CD4-positive, alpha-beta T cell (primary cell): ENCODE data around the gene NBEAL2. TPM values are rescaled to one million over a fixed set of nuclear protein-coding genes. Genes with fewer than 3 reads are reported as not detected.

Source experiments
- ATAC-seq: fragments of 200-7000 bp; cut with Tn5 transposase; one replicate; pipeline ENCODE4 v1.10.0; 2022; ENCODE audit warnings: mild to moderate bottlenecking; ENCODE audit not compliant: poor library complexity
- CTCF ChIA-PET: fragments of 350-600 bp; sonication (Branson Sonifier 250); formaldehyde crosslinking; loops from one replicate; lab custom pipeline; 2021; ENCODE audit warnings: antibody characterized with exemption, inconsistent platforms; lab: Charles Lee
- POLR2A ChIA-PET: fragments of 350-600 bp; sonication (Branson Sonifier 250); formaldehyde crosslinking; loops from one replicate; lab custom pipeline; 2021; ENCODE audit warnings: antibody characterized with exemption, inconsistent platforms; lab: Charles Lee
- DNase-seq, 14 experiments: peaks; one replicate each; pipeline ENCODE4 v3.0.0-alpha.2; 2013 to 2020; ENCODE audit warnings: mixed read lengths in 2 of 14
- H3K27ac ChIP-seq, 2 donors: one replicate each; pipeline versions ENCODE4 v1.5.1 to v1.7.0; 2013; ENCODE audit warnings: low read length in 2 of 2, low read depth in 1 of 2, mild to moderate bottlenecking in 1 of 2
- H3K27me3 ChIP-seq, 2 experiments: 1 replicate in 1 of 2; 2 replicates in 1 of 2; pipeline versions ENCODE4 v1.6.1 to v1.7.0; 2013; ENCODE audit warnings: low read length in 2 of 2, control low read depth in 1 of 2, mild to moderate bottlenecking in 1 of 2, moderate library complexity in 1 of 2; ENCODE audit not compliant: insufficient read depth in 2 of 2, control insufficient read depth in 1 of 2
- H3K36me3 ChIP-seq: one replicate; pipeline ENCODE4 v1.6.1; 2013; ENCODE audit warnings: low read length, control low read depth; ENCODE audit not compliant: insufficient read depth
- H3K4me1 ChIP-seq: one replicate; pipeline ENCODE4 v1.6.1; 2013; ENCODE audit warnings: low read length, control low read depth; ENCODE audit not compliant: insufficient read depth
- H3K4me3 ChIP-seq: one replicate; pipeline ENCODE4 v1.5.1; 2013; ENCODE audit warnings: mild to moderate bottlenecking, low read length, moderate library complexity
- H3K9me3 ChIP-seq, 2 experiments: 1 replicate in 1 of 2; 2 replicates in 1 of 2; pipeline versions ENCODE4 v1.6.1 to v1.7.0; 2013; ENCODE audit warnings: low read length in 2 of 2, mild to moderate bottlenecking in 2 of 2, control low read depth in 1 of 2, moderate library complexity in 1 of 2; ENCODE audit not compliant: control insufficient read depth in 1 of 2, insufficient read depth in 1 of 2
- H3K27ac Mint-ChIP-seq: one replicate; pipeline ENCODE4 v1.8.0; 2020; ENCODE audit warnings: mixed read lengths
- H3K27me3 Mint-ChIP-seq: one replicate; pipeline ENCODE4 v1.8.0; 2021; ENCODE audit warnings: mixed read lengths
- H3K36me3 Mint-ChIP-seq: one replicate; pipeline ENCODE4 v1.8.0; 2021; ENCODE audit warnings: low read depth, mixed read lengths
- H3K4me1 Mint-ChIP-seq: one replicate; pipeline ENCODE4 v1.8.0; 2021; ENCODE audit warnings: low read depth, mixed read lengths
- H3K4me3 Mint-ChIP-seq: one replicate; pipeline ENCODE4 v1.8.0; 2020; ENCODE audit warnings: mild to moderate bottlenecking, mixed read lengths
- H3K9me3 Mint-ChIP-seq: one replicate; pipeline ENCODE4 v1.8.0; 2020; ENCODE audit warnings: mixed read lengths
- intact Hi-C, 2 experiments: fragments of 100-400 bp; cut with DNase I in 1 of 2; cut with micrococcal nuclease in 1 of 2; formaldehyde crosslinking; loops; one replicate each; pipeline versions ENCODE4 v1.15.1 to v1.9.0; 2023 to 2025; cut with DNase I, micrococcal nuclease
- total RNA-seq, 174 experiments: library from RNA in 2 of 174; stranded (reverse) in 2 of 174; gene quantifications; one replicate each; pipeline ENCODE4 v1.2.3 and lab custom pipeline; 2021 to 2026
- TF ChIP-seq, protein P1 (sequence below): fragments of 200-600 bp; IDR thresholded peaks from one replicate; pipeline ENCODE4 v1.8.0; 2022; ENCODE audit warnings: antibody characterized with exemption, mild to moderate bottlenecking

Gene NBEAL2
- total RNA-seq, 2 experiments from 2014 or later = 163 to 170 TPM

DNA sequence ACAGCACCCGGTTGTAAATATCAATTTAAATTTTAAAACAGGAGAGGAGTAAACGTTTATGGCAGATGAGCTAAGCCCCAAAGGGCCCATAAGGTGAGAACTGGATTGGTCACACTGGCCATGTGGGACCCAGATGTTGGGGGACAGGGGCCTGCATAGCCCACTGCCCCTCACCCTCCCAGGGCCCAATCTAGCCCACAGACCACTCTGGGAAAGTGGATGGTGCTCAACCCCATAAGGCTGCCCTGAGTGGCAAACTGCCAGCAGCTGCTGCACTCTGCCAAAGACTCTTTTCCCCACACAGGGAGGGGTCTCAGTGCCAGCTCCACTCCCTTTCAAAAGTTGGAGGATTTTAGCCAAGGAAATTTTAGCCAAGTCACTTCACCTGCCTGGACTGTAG is 45.4 kb upstream of the NBEAL2 start:
- intact Hi-C loops = no loop called here
- Mint-ChIP-seq H3K27ac (peak overlapping the region; percentile 30), H3K4me3 (no peak overlapping the region), H3K9me3 (no peaks in the 10 kb centered on the region), H3K27me3 (no peaks in the 10 kb centered on the region), H3K4me1 (peaks cover 51% of the 10 kb centered on the region), H3K36me3 (peaks cover 56% of the 10 kb centered on the region)
- Histone ChIP-seq H3K4me3 (no peak overlapping the region), H3K36me3 (peaks cover 42% of the 10 kb centered on the region), H3K9me3 (peaks cover 0 to 3% of the 10 kb centered on the region in 2 experiments), H3K27me3 (no peaks in the 10 kb centered on the region), H3K4me1 (peaks cover 75% of the 10 kb centered on the region), H3K27ac (no peak overlapping the region)
- TF ChIP-seq, protein P1, sequence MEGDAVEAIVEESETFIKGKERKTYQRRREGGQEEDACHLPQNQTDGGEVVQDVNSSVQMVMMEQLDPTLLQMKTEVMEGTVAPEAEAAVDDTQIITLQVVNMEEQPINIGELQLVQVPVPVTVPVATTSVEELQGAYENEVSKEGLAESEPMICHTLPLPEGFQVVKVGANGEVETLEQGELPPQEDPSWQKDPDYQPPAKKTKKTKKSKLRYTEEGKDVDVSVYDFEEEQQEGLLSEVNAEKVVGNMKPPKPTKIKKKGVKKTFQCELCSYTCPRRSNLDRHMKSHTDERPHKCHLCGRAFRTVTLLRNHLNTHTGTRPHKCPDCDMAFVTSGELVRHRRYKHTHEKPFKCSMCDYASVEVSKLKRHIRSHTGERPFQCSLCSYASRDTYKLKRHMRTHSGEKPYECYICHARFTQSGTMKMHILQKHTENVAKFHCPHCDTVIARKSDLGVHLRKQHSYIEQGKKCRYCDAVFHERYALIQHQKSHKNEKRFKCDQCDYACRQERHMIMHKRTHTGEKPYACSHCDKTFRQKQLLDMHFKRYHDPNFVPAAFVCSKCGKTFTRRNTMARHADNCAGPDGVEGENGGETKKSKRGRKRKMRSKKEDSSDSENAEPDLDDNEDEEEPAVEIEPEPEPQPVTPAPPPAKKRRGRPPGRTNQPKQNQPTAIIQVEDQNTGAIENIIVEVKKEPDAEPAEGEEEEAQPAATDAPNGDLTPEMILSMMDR = no peak
- CTCF ChIA-PET = interaction anchor here (0.9 to 2.0 kb wide), 2 partner anchors 11 to 24 kb away, joined by 4 to 5 read pairs; no protein-coding TSS in a partner anchor
- no peak for DNase-seq
- POLR2A ChIA-PET = interaction anchor here (1.0 kb wide), 1 partner anchor 53 kb away, joined by 3 read pairs; no protein-coding TSS in a partner anchor
- no peak for ATAC-seq

- ATAC-seq (no peak), DNase-seq (no peak)
- Histone ChIP-seq H3K27me3 (no peaks in the 10 kb centered on the region), H3K4me3 (no peak overlapping the region), H3K27ac (no peak overlapping the region), H3K36me3 (peaks cover 47% of the 10 kb centered on the region), H3K9me3 (no peaks in the 10 kb centered on the region), H3K4me1 (peaks cover 74% of the 10 kb centered on the region)
- TF ChIP-seq, protein P1 = no peak
- Mint-ChIP-seq H3K27ac (peak overlapping the region; percentile 30), H3K36me3 (peaks cover 56% of the 10 kb centered on the region), H3K4me1 (peaks cover 50% of the 10 kb centered on the region), H3K9me3 (no peaks in the 10 kb centered on the region), H3K4me3 (no peak overlapping the region), H3K27me3 (no peaks in the 10 kb centered on the region)
- ChIA-PET CTCF (interaction anchor here (1.1 to 2.0 kb wide), 2 partner anchors 15 to 25 kb away, joined by 3 to 5 read pairs; no protein-coding TSS in a partner anchor), POLR2A (interaction anchor here (1.0 kb wide), 1 partner anchor 53 kb away, joined by 3 read pairs; no protein-coding TSS in a partner anchor)
- intact Hi-C loops = no loop called here
These were observed 44.8 kb upstream of the NBEAL2 start for GRCh38 chr3:46934498-46935167.

DNA sequence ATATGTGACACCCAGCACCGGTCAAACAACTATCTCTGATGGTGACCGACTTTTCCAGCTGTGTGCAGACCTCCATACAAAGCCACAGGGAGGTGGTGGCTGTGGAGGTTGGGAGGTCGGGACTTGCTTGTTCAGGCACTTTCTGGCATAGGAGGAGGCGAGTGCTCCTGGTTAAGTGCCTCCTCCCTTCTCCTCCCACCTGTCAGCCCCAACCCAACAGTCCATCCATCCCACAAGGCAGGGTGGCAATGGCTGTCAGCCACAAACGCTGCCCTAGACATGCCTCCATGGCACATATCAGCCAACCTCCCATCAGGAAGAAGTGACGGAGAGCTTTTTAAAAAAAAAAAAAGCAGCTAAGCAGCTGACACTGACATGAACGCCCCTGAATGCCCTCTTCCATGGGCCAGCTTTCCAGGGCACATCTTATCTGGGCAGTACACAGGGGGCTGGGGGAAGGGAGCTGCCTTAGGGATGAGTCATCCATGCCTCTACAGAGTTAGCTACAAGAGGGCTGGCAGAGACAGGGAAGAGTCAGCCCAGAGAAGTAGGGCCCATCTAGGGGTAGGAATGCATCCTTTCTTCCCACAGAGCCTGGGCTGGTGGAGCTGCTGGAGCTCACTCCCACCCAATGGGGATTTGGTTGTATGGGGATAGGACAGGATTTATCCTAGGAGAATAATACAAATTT is 44.2 kb upstream of the NBEAL2 start:
- TF ChIP-seq, protein P1 = no peak
- H3K4me1 ChIP-seq = peaks cover 73% of the 10 kb centered on the region
- POLR2A ChIA-PET = no interaction called here
- Mint-ChIP-seq H3K36me3 (peaks cover 63% of the 10 kb centered on the region), H3K27ac (peak overlapping the region; percentile 61), H3K27me3 (no peaks in the 10 kb centered on the region), H3K9me3 (no peaks in the 10 kb centered on the region), H3K4me1 (peaks cover 46% of the 10 kb centered on the region), H3K4me3 (no peak overlapping the region)
- peaks cover 54% of the 10 kb centered on the region for H3K36me3 ChIP-seq
- no peak overlapping the region for H3K27ac ChIP-seq
- intact Hi-C loops = no loop called here
- CTCF ChIA-PET = interaction anchor here (0.8 to 2.0 kb wide), 3 partner anchors 12 to 26 kb away, joined by 3 to 5 read pairs (median 3); no protein-coding TSS in a partner anchor
- ATAC-seq (no peak), DNase-seq (peak in 2 of 14 experiments; percentile 16 to 35)
- no peak overlapping the region for H3K4me3 ChIP-seq
- no peaks in the 10 kb centered on the region for H3K9me3 ChIP-seq
- H3K27me3 ChIP-seq = no peaks in the 10 kb centered on the region
